Dendritic cell treated with granulocyte-macrophage colony-stimulating factor and Interleukin-4, amounts not matched to agents 40 ng/mL and 50 ng/mL, for 4 days (primary cell): ENCODE data around the gene IQSEC1.

ENCODE experiments used
- H3K27ac Mint-ChIP-seq: one replicate; pipeline ENCODE4 v1.8.0; 2022; ENCODE audit warnings: mild to moderate bottlenecking, mixed read lengths
- H3K27me3 Mint-ChIP-seq: one replicate; pipeline ENCODE4 v1.8.0; 2022; ENCODE audit warnings: mild to moderate bottlenecking, mixed read lengths
- H3K36me3 Mint-ChIP-seq: one replicate; pipeline ENCODE4 v1.8.0; 2022; ENCODE audit warnings: low read depth, mixed read lengths
- H3K4me1 Mint-ChIP-seq: one replicate; pipeline ENCODE4 v1.8.0; 2022; ENCODE audit warnings: low read depth, mixed read lengths
- H3K4me3 Mint-ChIP-seq: one replicate; pipeline ENCODE4 v1.8.0; 2022; ENCODE audit warnings: mild to moderate bottlenecking, moderate library complexity, mixed read lengths
- H3K9me3 Mint-ChIP-seq: one replicate; pipeline ENCODE4 v1.8.0; 2022; ENCODE audit warnings: mixed read lengths
- intact Hi-C: fragments of 100-400 bp; cut with micrococcal nuclease; formaldehyde crosslinking; loops from one replicate; pipeline ENCODE4 v1.15.0; 2022

The IQSEC1 gene

GRCh38 chr3:12926660-12927059 lies 146.6 kb downstream of the IQSEC1 start:
- peaks cover 100% of the 10 kb centered on the region for H3K36me3 Mint-ChIP-seq
- no peak overlapping the region for H3K4me3 Mint-ChIP-seq
- H3K27me3 Mint-ChIP-seq: no peaks in the 10 kb centered on the region
- H3K4me1 Mint-ChIP-seq: no peaks in the 10 kb centered on the region
- no peak overlapping the region for H3K27ac Mint-ChIP-seq
- intact Hi-C loops: no loop called here
- no peaks in the 10 kb centered on the region for H3K9me3 Mint-ChIP-seq

- H3K9me3 Mint-ChIP-seq: no peaks in the 10 kb centered on the region
- no peak overlapping the region for H3K27ac Mint-ChIP-seq
- no peaks in the 10 kb centered on the region for H3K27me3 Mint-ChIP-seq
- H3K4me1 Mint-ChIP-seq: no peaks in the 10 kb centered on the region
- intact Hi-C loops: no loop called here
- no peak overlapping the region for H3K4me3 Mint-ChIP-seq
- H3K36me3 Mint-ChIP-seq: peaks cover 100% of the 10 kb centered on the region
Observed at GRCh38 chr3:12925648-12926047, 147.6 kb downstream of the IQSEC1 start.

- Mint-ChIP-seq H3K4me3 (no peak overlapping the region), H3K36me3 (peaks cover 100% of the 10 kb centered on the region), H3K4me1 (no peaks in the 10 kb centered on the region), H3K9me3 (no peaks in the 10 kb centered on the region), H3K27me3 (no peaks in the 10 kb centered on the region), H3K27ac (no peak overlapping the region)
- intact Hi-C loops: no loop called here
Observed at GRCh38 chr3:12924437-12924836, 148.8 kb downstream of the IQSEC1 start.

- intact Hi-C loops: no loop called here
- Mint-ChIP-seq H3K27ac (no peak overlapping the region), H3K4me3 (no peak overlapping the region), H3K27me3 (no peaks in the 10 kb centered on the region), H3K4me1 (no peaks in the 10 kb centered on the region), H3K9me3 (no peaks in the 10 kb centered on the region), H3K36me3 (peaks cover 99% of the 10 kb centered on the region)
Observed at GRCh38 chr3:12922881-12923431, 150.3 kb downstream of the IQSEC1 start.

GRCh38 chr3:12922306-12922705 lies 150.9 kb downstream of the IQSEC1 start:
- Mint-ChIP-seq H3K36me3 (peaks cover 99% of the 10 kb centered on the region), H3K27me3 (no peaks in the 10 kb centered on the region), H3K9me3 (no peaks in the 10 kb centered on the region), H3K4me1 (no peaks in the 10 kb centered on the region), H3K27ac (no peak overlapping the region), H3K4me3 (no peak overlapping the region)
- intact Hi-C loops: no loop called here

- no peak overlapping the region for H3K27ac Mint-ChIP-seq
- no peak overlapping the region for H3K4me3 Mint-ChIP-seq
- no peaks in the 10 kb centered on the region for H3K27me3 Mint-ChIP-seq
- intact Hi-C loops: no loop called here
- H3K36me3 Mint-ChIP-seq: peaks cover 99% of the 10 kb centered on the region
- no peaks in the 10 kb centered on the region for H3K9me3 Mint-ChIP-seq
- H3K4me1 Mint-ChIP-seq: no peaks in the 10 kb centered on the region
Observed at GRCh38 chr3:12921736-12922135, 151.5 kb downstream of the IQSEC1 start.

GRCh38 chr3:12920967-12921366 lies 152.3 kb downstream of the IQSEC1 start:
- Mint-ChIP-seq H3K4me1 (no peaks in the 10 kb centered on the region), H3K36me3 (peaks cover 99% of the 10 kb centered on the region), H3K9me3 (no peaks in the 10 kb centered on the region), H3K27ac (no peak overlapping the region), H3K4me3 (no peak overlapping the region), H3K27me3 (no peaks in the 10 kb centered on the region)
- intact Hi-C loops: no loop called here

GRCh38 chr3:12919205-12919604 lies 154.0 kb downstream of the IQSEC1 start:
- Mint-ChIP-seq H3K36me3 (peaks cover 99% of the 10 kb centered on the region), H3K4me3 (no peak overlapping the region), H3K4me1 (no peaks in the 10 kb centered on the region), H3K27me3 (no peaks in the 10 kb centered on the region), H3K9me3 (no peaks in the 10 kb centered on the region), H3K27ac (no peak overlapping the region)
- intact Hi-C loops: no loop called here

GRCh38 chr3:12918231-12918630 lies 155.0 kb downstream of the IQSEC1 start:
- Mint-ChIP-seq H3K36me3 (peaks cover 99% of the 10 kb centered on the region), H3K9me3 (no peaks in the 10 kb centered on the region), H3K4me3 (no peak overlapping the region), H3K27ac (no peak overlapping the region), H3K4me1 (no peaks in the 10 kb centered on the region), H3K27me3 (no peaks in the 10 kb centered on the region)
- intact Hi-C loops: no loop called here

- H3K4me1 Mint-ChIP-seq: no peaks in the 10 kb centered on the region
- peaks cover 99% of the 10 kb centered on the region for H3K36me3 Mint-ChIP-seq
- H3K27ac Mint-ChIP-seq: no peak overlapping the region
- intact Hi-C loops: no loop called here
- no peaks in the 10 kb centered on the region for H3K27me3 Mint-ChIP-seq
- no peaks in the 10 kb centered on the region for H3K9me3 Mint-ChIP-seq
- no peak overlapping the region for H3K4me3 Mint-ChIP-seq
Observed at GRCh38 chr3:12916159-12916558, 157.1 kb downstream of the IQSEC1 start.

GRCh38 chr3:12914088-12914487 lies 159.1 kb downstream of the IQSEC1 start:
- Mint-ChIP-seq H3K4me3 (no peak overlapping the region), H3K4me1 (no peaks in the 10 kb centered on the region), H3K27me3 (no peaks in the 10 kb centered on the region), H3K27ac (no peak overlapping the region), H3K9me3 (no peaks in the 10 kb centered on the region), H3K36me3 (peaks cover 99% of the 10 kb centered on the region)
- intact Hi-C loops: no loop called here

GRCh38 chr3:12911881-12912415 lies 161.3 kb downstream of the IQSEC1 start:
- Mint-ChIP-seq H3K27ac (no peak overlapping the region), H3K4me1 (no peaks in the 10 kb centered on the region), H3K27me3 (no peaks in the 10 kb centered on the region), H3K36me3 (peaks cover 100% of the 10 kb centered on the region), H3K9me3 (no peaks in the 10 kb centered on the region), H3K4me3 (no peak overlapping the region)
- intact Hi-C loops: no loop called here

- no peaks in the 10 kb centered on the region for H3K27me3 Mint-ChIP-seq
- no peak overlapping the region for H3K4me3 Mint-ChIP-seq
- H3K4me1 Mint-ChIP-seq: peaks cover 7% of the 10 kb centered on the region
- H3K27ac Mint-ChIP-seq: no peak overlapping the region
- peaks cover 100% of the 10 kb centered on the region for H3K36me3 Mint-ChIP-seq
- intact Hi-C loops: no loop called here
- no peaks in the 10 kb centered on the region for H3K9me3 Mint-ChIP-seq
Observed at GRCh38 chr3:12910356-12911099, 162.7 kb downstream of the IQSEC1 start.

- H3K27me3 Mint-ChIP-seq: no peaks in the 10 kb centered on the region
- peaks cover 13% of the 10 kb centered on the region for H3K4me1 Mint-ChIP-seq
- peaks cover 100% of the 10 kb centered on the region for H3K36me3 Mint-ChIP-seq
- intact Hi-C loops: no loop called here
- H3K9me3 Mint-ChIP-seq: no peaks in the 10 kb centered on the region
- H3K4me3 Mint-ChIP-seq: no peak overlapping the region
- H3K27ac Mint-ChIP-seq: no peak overlapping the region
Observed at GRCh38 chr3:12909710-12910109, 163.5 kb downstream of the IQSEC1 start.

GRCh38 chr3:12908859-12909258 lies 164.4 kb downstream of the IQSEC1 start:
- peaks cover 100% of the 10 kb centered on the region for H3K36me3 Mint-ChIP-seq
- no peaks in the 10 kb centered on the region for H3K27me3 Mint-ChIP-seq
- H3K4me3 Mint-ChIP-seq: no peak overlapping the region
- H3K27ac Mint-ChIP-seq: no peak overlapping the region
- no peaks in the 10 kb centered on the region for H3K9me3 Mint-ChIP-seq
- H3K4me1 Mint-ChIP-seq: peaks cover 21% of the 10 kb centered on the region
- intact Hi-C loops: no loop called here
